Measurements from ENCODE around the gene PHLDA1.

DNA sequence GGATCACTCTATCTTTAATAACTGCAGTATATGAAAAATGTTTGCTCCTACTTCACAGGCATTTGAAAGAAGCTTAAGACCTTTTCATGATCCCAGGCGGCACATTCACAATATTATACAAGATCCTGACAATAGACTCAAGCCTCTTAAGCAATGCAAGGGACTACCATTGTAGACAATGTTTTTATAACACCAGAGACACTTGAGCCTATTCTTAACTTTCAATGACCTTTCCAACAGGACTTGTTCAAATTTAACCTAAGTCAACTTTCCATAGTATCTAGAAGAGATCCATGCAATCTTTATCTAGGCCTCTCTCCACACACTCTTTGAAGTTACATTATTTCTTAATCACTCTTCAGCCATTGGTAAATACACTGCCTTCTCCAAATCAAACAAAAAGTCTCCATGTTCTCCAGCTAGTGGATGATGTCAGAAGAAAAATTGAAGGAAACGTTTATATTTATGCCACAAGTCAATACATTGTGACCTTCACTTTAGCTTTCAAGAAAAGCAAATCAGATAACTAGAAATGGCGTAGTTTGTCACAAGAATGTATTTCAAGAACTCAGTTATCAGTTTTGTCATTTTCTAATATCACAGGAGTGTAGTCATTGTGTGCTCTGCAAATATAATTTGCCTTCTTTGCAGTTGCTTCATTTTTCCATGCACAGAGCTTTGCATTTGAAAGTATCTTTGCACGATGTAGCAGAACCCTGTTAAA is 41.2 kb downstream of the PHLDA1 start:
- TF ChIP-seq CTCF (IDR thresholded peaks at IDR 0.05 in 2 of 3, conservative IDR thresholded peaks at IDR 0.05 in 1 of 3; ENCODE audit: insufficient read depth in 2 of 3, low read depth in 1 of 3, low read length in 3 of 3) (no peak), FOXJ3 (CRISPR knock-in tag; IDR thresholded peaks at IDR 0.05) (no peak), ZNF232 (CRISPR knock-in tag; IDR thresholded peaks at IDR 0.05) (no peak), RAD21 (CRISPR knock-in tag; conservative IDR thresholded peaks at IDR 0.05 in 1 of 2, IDR thresholded peaks at IDR 0.05 in 1 of 2) (no peak), SP1 (CRISPR knock-in tag; IDR thresholded peaks at IDR 0.05) (no peak), CCNT2 (IDR thresholded peaks at IDR 0.05; ENCODE audit: borderline replicate concordance, extremely low read depth, insufficient read length, low read depth, low read length) (no peak), MED1 (CRISPR knock-in tag; IDR thresholded peaks at IDR 0.05; ENCODE audit: borderline replicate concordance) (no peak), MAX (CRISPR knock-in tag; IDR thresholded peaks at IDR 0.05) (no peak), SRF (CRISPR knock-in tag; IDR thresholded peaks at IDR 0.05) (no peak), CBFB (CRISPR knock-in tag; IDR thresholded peaks at IDR 0.05) (no peak), NRF1 (conservative IDR thresholded peaks at IDR 0.05 in 1 of 2, IDR thresholded peaks at IDR 0.05 in 1 of 2) (no peak)

Data from K562 (cell line).